ENCODE data around the gene CPB2.

The CPB2 gene

GRCh38 chr13:46038296-46038695 lies 66.5 kb downstream of the CPB2 start:
- DNase-seq (ENCODE audit: low spot score) = no peak
- no peak for TF ChIP-seq CTCF (IDR thresholded peaks at IDR 0.05)
- no peak overlapping the region for H3K27ac ChIP-seq

GRCh38 chr13:46035066-46035465 lies 69.8 kb downstream of the CPB2 start:
- H3K27ac ChIP-seq = no peak overlapping the region
- H3K4me3 ChIP-seq = no peak overlapping the region
- TF ChIP-seq CTCF (IDR thresholded peaks at IDR 0.05) = no peak
- DNase-seq (ENCODE audit: low spot score) = no peak

More at GRCh38 chr13:46038296-46038695, 66.5 kb downstream of the CPB2 start:
- H3K4me3 ChIP-seq = no peak overlapping the region

- no peak for DNase-seq (ENCODE audit: low spot score)
Measured at GRCh38 chr13:46032341-46032740, 72.5 kb downstream of the CPB2 start.

GRCh38 chr13:46031581-46032263 lies 73.1 kb downstream of the CPB2 start:
- no peak overlapping the region for H3K4me3 ChIP-seq
- no peak for DNase-seq (ENCODE audit: low spot score)
- H3K27ac ChIP-seq = no peak overlapping the region
- TF ChIP-seq CTCF (IDR thresholded peaks at IDR 0.05) = no peak

More at GRCh38 chr13:46032341-46032740, 72.5 kb downstream of the CPB2 start:
- Histone ChIP-seq H3K4me3 (no peak overlapping the region), H3K27ac (no peak overlapping the region)
- TF ChIP-seq CTCF (IDR thresholded peaks at IDR 0.05) = no peak

GRCh38 chr13:46025157-46025556 lies 79.7 kb downstream of the CPB2 start:
- no peak for DNase-seq (ENCODE audit: low spot score)
- H3K27ac ChIP-seq = no peak overlapping the region
- H3K4me3 ChIP-seq = no peak overlapping the region
- no peak for TF ChIP-seq CTCF (IDR thresholded peaks at IDR 0.05)

GRCh38 chr13:46022481-46022880 lies 82.4 kb downstream of the CPB2 start:
- TF ChIP-seq CTCF (IDR thresholded peaks at IDR 0.05) = no peak
- Histone ChIP-seq H3K4me3 (no peak overlapping the region), H3K27ac (no peak overlapping the region)
- DNase-seq (ENCODE audit: low spot score) = no peak

GRCh38 chr13:46016216-46016615 lies 88.6 kb downstream of the CPB2 start:
- TF ChIP-seq CTCF (IDR thresholded peaks at IDR 0.05) = no peak
- DNase-seq (ENCODE audit: low spot score) = no peak
- Histone ChIP-seq H3K27ac (no peak overlapping the region), H3K4me3 (no peak overlapping the region)
